Mesendoderm (in vitro differentiated cells): ENCODE results near the gene APOL1.

ENCODE experiments used
- DNase-seq: peaks from one replicate; pipeline ENCODE4 v3.0.0; 2013
- H2AK5ac ChIP-seq: 2 replicates; pipeline ENCODE4 v1.6.1; 2013; ENCODE audit warnings: low read length, inconsistent platforms
- H2BK120ac ChIP-seq: 2 replicates; pipeline ENCODE4 v1.6.1; 2013; ENCODE audit warnings: low read depth, mild to moderate bottlenecking, low read length, moderate library complexity, mixed read lengths
- H2BK15ac ChIP-seq: replicated peaks from 2 replicates; pipeline ENCODE4 v1.6.1; 2013; ENCODE audit warnings: low read depth, mild to moderate bottlenecking, moderate library complexity
- H2BK5ac ChIP-seq: 2 replicates; pipeline ENCODE4 v1.6.1; 2013; ENCODE audit warnings: low read length, inconsistent platforms
- H3K18ac ChIP-seq: 2 replicates; pipeline ENCODE4 v1.6.1; 2013; ENCODE audit warnings: mild to moderate bottlenecking, low read length, mixed read lengths
- H3K23ac ChIP-seq: one replicate; pipeline ENCODE4 v1.6.1; 2013; ENCODE audit warnings: low read length
- H3K27ac ChIP-seq: 2 replicates; pipeline ENCODE4 v1.5.1; 2013; ENCODE audit warnings: low read depth, mild to moderate bottlenecking, inconsistent platforms, low read length, moderate library complexity
- H3K27me3 ChIP-seq: 2 replicates; pipeline ENCODE4 v1.6.1; 2013; ENCODE audit warnings: low read length, control low read depth, mild to moderate bottlenecking, inconsistent platforms; ENCODE audit not compliant: insufficient read depth, poor library complexity
- H3K36me3 ChIP-seq: 2 replicates; pipeline ENCODE4 v1.6.1; 2013; ENCODE audit warnings: low read length, inconsistent platforms; ENCODE audit not compliant: control insufficient read depth, insufficient read depth
- H3K4ac ChIP-seq: one replicate; pipeline ENCODE4 v1.6.1; 2013; ENCODE audit warnings: low read depth, mild to moderate bottlenecking, low read length, moderate library complexity
- H3K4me1 ChIP-seq: 2 replicates; pipeline ENCODE4 v1.6.1; 2013; ENCODE audit warnings: low read depth, low read length, inconsistent platforms; ENCODE audit not compliant: control insufficient read depth
- H3K4me2 ChIP-seq: 2 replicates; pipeline ENCODE4 v1.6.1; 2013; ENCODE audit warnings: low read length
- H3K4me3 ChIP-seq: 2 replicates; pipeline ENCODE4 v1.5.1; 2013; ENCODE audit warnings: mild to moderate bottlenecking, low read length
- H3K56ac ChIP-seq: one replicate; pipeline ENCODE4 v1.6.1; 2013; ENCODE audit warnings: low read length
- H3K79me1 ChIP-seq: 2 replicates; pipeline ENCODE4 v1.6.1; 2013; ENCODE audit warnings: low read length, inconsistent platforms
- H3K79me2 ChIP-seq: 2 replicates; pipeline ENCODE4 v1.6.1; 2013; ENCODE audit warnings: mild to moderate bottlenecking, low read length; ENCODE audit not compliant: control insufficient read depth, insufficient read depth
- H3K9ac ChIP-seq: 2 replicates; pipeline ENCODE4 v1.6.1; 2013; ENCODE audit warnings: low read length, inconsistent platforms
- H4K5ac ChIP-seq: one replicate; pipeline ENCODE4 v1.6.1; 2013; ENCODE audit warnings: low read length
- H4K8ac ChIP-seq: one replicate; pipeline ENCODE4 v1.6.1; 2013; ENCODE audit warnings: low read depth, mild to moderate bottlenecking, control low read depth, low read length, moderate library complexity
- WGBS: extraction: QIAGEN DNeasy Blood & Tissue Kit; methylation state at CpG from one replicate; pipeline ENCODE4 v1.1.7; 2013; ENCODE audit warnings: low lambda C conversion rate, missing lambda C conversion rate; ENCODE audit not compliant: insufficient coverage; ENCODE audit errors: extremely low coverage; 5-methylcytosine and 5-hydroxymethylcytosine counted together

APOL1 gene

GRCh38 chr22:36236388-36237319 lies 16.3 kb upstream of the APOL1 start:
- Histone ChIP-seq H3K4me1 (peaks cover 2% of the 10 kb centered on the region), H2AK5ac (no peak overlapping the region), H3K27me3 (no peaks in the 10 kb centered on the region)

GRCh38 chr22:36237462-36238372 lies 15.2 kb upstream of the APOL1 start:
- Histone ChIP-seq H3K79me1 (no peaks in the 10 kb centered on the region), H3K56ac (no peak overlapping the region), H4K8ac (no peak overlapping the region), H3K4me1 (peaks cover 2% of the 10 kb centered on the region), H3K23ac (no peak overlapping the region), H3K9ac (no peak overlapping the region), H3K27ac (no peak overlapping the region), H2BK5ac (no peak overlapping the region), H3K18ac (no peak overlapping the region), H2AK5ac (no peak overlapping the region), H3K4me3 (no peak overlapping the region), H3K79me2 (no peaks in the 10 kb centered on the region), H3K4me2 (no peak overlapping the region), H2BK120ac (no peak overlapping the region), H3K4ac (no peak overlapping the region), H3K36me3 (no peaks in the 10 kb centered on the region), H3K27me3 (no peaks in the 10 kb centered on the region), H4K5ac (no peak overlapping the region), H2BK15ac (no peak overlapping the region)
- WGBS: no CpG with 5 or more reads among the region's 12 CpGs
- no peak for DNase-seq

More at GRCh38 chr22:36236388-36237319, 16.3 kb upstream of the APOL1 start:
- Histone ChIP-seq H3K18ac (no peak overlapping the region), H3K56ac (no peak overlapping the region), H3K4ac (no peak overlapping the region), H3K4me2 (no peak overlapping the region), H3K36me3 (no peaks in the 10 kb centered on the region), H3K4me3 (no peak overlapping the region), H3K79me1 (no peaks in the 10 kb centered on the region), H4K8ac (no peak overlapping the region), H2BK15ac (no peak overlapping the region), H4K5ac (no peak overlapping the region), H3K79me2 (no peaks in the 10 kb centered on the region), H3K27ac (no peak overlapping the region), H2BK120ac (no peak overlapping the region), H3K23ac (no peak overlapping the region), H3K9ac (no peak overlapping the region), H2BK5ac (no peak overlapping the region)
- WGBS: no CpG with 5 or more reads among the region's 14 CpGs
- no peak for DNase-seq

DNA sequence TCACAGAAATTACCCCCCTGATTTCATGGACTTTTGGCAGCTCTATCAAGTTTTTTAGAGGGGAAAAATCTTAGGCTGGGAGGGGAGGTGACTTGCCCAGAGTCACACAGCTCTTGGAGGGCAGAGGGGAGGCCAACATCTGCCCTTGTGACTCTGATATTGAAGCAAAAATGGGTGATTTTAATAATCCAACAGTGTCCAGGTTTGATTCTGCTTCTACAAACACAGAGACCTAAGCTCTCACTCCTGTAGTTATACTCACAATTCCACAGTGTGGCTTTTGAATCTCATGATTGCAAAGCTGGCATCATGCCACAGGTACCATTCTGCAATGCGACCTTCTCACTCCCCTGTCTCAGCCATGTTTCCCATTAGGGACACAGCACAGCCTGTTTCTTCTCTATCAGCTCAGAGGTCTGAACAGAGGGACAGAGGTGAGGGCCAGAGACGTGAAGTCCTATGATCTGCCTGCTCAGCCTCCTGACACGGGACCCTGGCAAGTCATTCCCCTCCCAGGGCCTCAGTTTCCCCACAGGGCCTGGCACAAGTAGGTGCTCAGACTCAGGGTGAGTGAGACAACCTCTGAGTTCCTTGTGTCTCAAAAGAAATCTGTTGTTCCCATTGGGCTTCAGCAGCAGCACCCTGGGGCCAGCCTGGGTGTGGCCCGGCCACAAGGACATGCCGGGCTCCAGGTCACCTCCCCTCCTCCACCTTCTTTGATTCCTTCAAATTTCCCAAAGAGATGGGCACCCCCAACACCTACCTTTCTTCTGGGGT lies 14.4 kb upstream of the APOL1 start:
- peaks cover 2% of the 10 kb centered on the region for H3K4me1 ChIP-seq
- DNase-seq: no peak

GRCh38 chr22:36239150-36239400 lies 13.9 kb upstream of the APOL1 start:
- Histone ChIP-seq H2BK120ac (no peak overlapping the region), H2BK15ac (no peak overlapping the region), H3K79me1 (no peaks in the 10 kb centered on the region), H3K36me3 (no peaks in the 10 kb centered on the region), H3K27me3 (no peaks in the 10 kb centered on the region), H3K9ac (peak overlapping the region; percentile 60), H3K4me3 (no peak overlapping the region), H3K56ac (peak overlapping the region; percentile 79), H3K4me2 (peak overlapping the region; percentile 35), H3K4ac (no peak overlapping the region), H3K4me1 (peaks cover 2% of the 10 kb centered on the region), H3K23ac (no peak overlapping the region), H4K8ac (no peak overlapping the region), H4K5ac (no peak overlapping the region), H3K79me2 (no peaks in the 10 kb centered on the region), H3K27ac (no peak overlapping the region), H2BK5ac (no peak overlapping the region), H3K18ac (no peak overlapping the region), H2AK5ac (no peak overlapping the region)
- no CpG with 5 or more reads among the region's 4 CpGs for WGBS
- DNase-seq: no peak

More for the DNA sequence above, 14.4 kb upstream of the APOL1 start:
- H3K9ac ChIP-seq: peak overlapping the region; percentile 60
- no peak overlapping the region for H2BK5ac ChIP-seq
- no peak overlapping the region for H3K4ac ChIP-seq
- no peak overlapping the region for H3K4me2 ChIP-seq
- H3K23ac ChIP-seq: no peak overlapping the region
- H3K18ac ChIP-seq: no peak overlapping the region
- no peak overlapping the region for H2AK5ac ChIP-seq
- no peaks in the 10 kb centered on the region for H3K36me3 ChIP-seq
- H2BK15ac ChIP-seq: no peak overlapping the region
- H3K79me2 ChIP-seq: no peaks in the 10 kb centered on the region
- no peaks in the 10 kb centered on the region for H3K27me3 ChIP-seq
- no peak overlapping the region for H3K27ac ChIP-seq
- peak overlapping the region; percentile 67 for H3K56ac ChIP-seq
- no peak overlapping the region for H2BK120ac ChIP-seq
- H4K8ac ChIP-seq: no peak overlapping the region
- no peak overlapping the region for H4K5ac ChIP-seq
- H3K79me1 ChIP-seq: no peaks in the 10 kb centered on the region
- H3K4me3 ChIP-seq: no peak overlapping the region
- no CpG with 5 or more reads among the region's 5 CpGs for WGBS

DNA sequence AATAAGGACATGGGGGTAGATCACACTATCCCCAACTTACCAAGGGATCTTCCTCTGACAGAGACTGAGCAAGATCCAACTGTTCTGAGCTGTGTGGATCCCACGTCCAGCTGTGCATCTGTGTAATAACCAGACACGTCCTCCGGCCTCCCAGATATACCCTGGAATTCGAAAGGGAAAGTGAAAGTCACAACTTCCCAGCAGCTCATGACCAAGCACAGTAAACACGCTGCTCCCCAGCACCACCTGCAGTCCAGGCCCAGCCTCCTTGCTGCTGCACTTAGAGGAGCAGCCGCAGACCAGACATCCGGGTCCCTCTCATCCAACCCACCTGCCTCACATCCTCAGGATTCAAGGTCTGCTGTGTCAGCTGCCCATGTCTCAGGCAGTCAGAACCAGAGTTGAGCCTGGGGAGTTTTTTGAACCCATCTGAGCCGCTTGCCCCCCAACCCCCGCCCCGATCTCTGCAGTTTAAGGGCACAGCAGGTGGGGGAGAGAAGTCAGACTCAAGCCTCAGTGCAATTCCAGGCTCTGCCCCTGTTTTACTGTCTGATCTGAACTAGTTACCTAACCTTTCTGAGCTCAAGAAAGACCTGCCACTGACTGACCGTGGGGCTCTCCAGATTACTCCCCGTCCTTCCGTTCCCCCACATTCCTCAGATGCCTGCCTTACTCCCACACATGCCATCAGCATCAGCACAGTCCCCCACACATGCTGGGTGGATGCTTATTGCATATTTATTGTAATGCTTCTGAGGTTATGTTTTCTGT lies 13.3 kb upstream of the APOL1 start, which contains the start of gene APOL2:
APOL2 (minus strand) TSS at position 127 of the 771 bp plus-strand sequence. CDS start 6,365 bp downstream, outside the sequence.
- H3K79me2 ChIP-seq: no peaks in the 10 kb centered on the region
- H2BK15ac ChIP-seq: no peak within 1 kb of the TSS
- H3K79me1 ChIP-seq: no peaks in the 10 kb centered on the region
- peak within 1 kb of the TSS; percentile 67 for H2BK5ac ChIP-seq
- H3K18ac ChIP-seq: no peak within 1 kb of the TSS
- peak within 1 kb of the TSS; percentile 79 for H3K56ac ChIP-seq
- DNase-seq: peak; percentile 97
- H2BK120ac ChIP-seq: no peak within 1 kb of the TSS
- peaks cover 2% of the 10 kb centered on the region for H3K4me1 ChIP-seq
- no CpG with 5 or more reads among the region's 13 CpGs for WGBS
- peak within 1 kb of the TSS; percentile 35 for H3K4me2 ChIP-seq
- no peak within 1 kb of the TSS for H2AK5ac ChIP-seq
- H3K27me3 ChIP-seq: no peaks in the 10 kb centered on the region
- H4K5ac ChIP-seq: no peak within 1 kb of the TSS
- H3K36me3 ChIP-seq: no peaks in the 10 kb centered on the region
- H3K4me3 ChIP-seq: no peak within 1 kb of the TSS
- no peak within 1 kb of the TSS for H3K27ac ChIP-seq
- peak within 1 kb of the TSS; percentile 60 for H3K9ac ChIP-seq
- no peak within 1 kb of the TSS for H3K23ac ChIP-seq
- H3K4ac ChIP-seq: peak within 1 kb of the TSS; percentile 1
- H4K8ac ChIP-seq: no peak within 1 kb of the TSS
